Endodermal cell (in vitro differentiated cells): Measurements from ENCODE around the gene RNLS. TPM values are rescaled to one million over a fixed set of nuclear protein-coding genes. Genes with fewer than 3 reads are reported as not detected.

ENCODE experiments used
- DNase-seq: peaks from one replicate; pipeline ENCODE4 v3.0.0-alpha.2; 2017
- H3K27ac ChIP-seq: 2 replicates; pipeline ENCODE4 v1.5.1; 2013; ENCODE audit warnings: mild to moderate bottlenecking, low read depth, low read length, moderate library complexity
- H3K27me3 ChIP-seq: 2 replicates; pipeline ENCODE4 v1.6.1; 2013; ENCODE audit warnings: mild to moderate bottlenecking, low read length, moderate library complexity; ENCODE audit not compliant: insufficient read depth, control insufficient read depth, poor library complexity, severe bottlenecking
- H3K36me3 ChIP-seq: 2 replicates; pipeline ENCODE4 v1.7.0; 2013; ENCODE audit warnings: mild to moderate bottlenecking, low read length, moderate library complexity; ENCODE audit not compliant: control insufficient read depth, insufficient read depth
- H3K4me1 ChIP-seq: one replicate; pipeline ENCODE4 v1.7.0; 2013; ENCODE audit warnings: low read length; ENCODE audit not compliant: control insufficient read depth, insufficient read depth
- H3K4me3 ChIP-seq: 2 replicates; pipeline ENCODE4 v1.5.1; 2013; ENCODE audit warnings: mild to moderate bottlenecking, low read length, moderate library complexity
- H3K9ac ChIP-seq: 2 replicates; pipeline ENCODE4 v1.6.1; 2013; ENCODE audit warnings: mild to moderate bottlenecking, low read length, moderate library complexity; ENCODE audit not compliant: poor library complexity, severe bottlenecking; ENCODE audit errors: extremely low read depth
- H3K9me3 ChIP-seq: 2 replicates; pipeline ENCODE4 v1.6.1; 2013; ENCODE audit warnings: mild to moderate bottlenecking, low read length, moderate library complexity; ENCODE audit not compliant: control insufficient read depth
- H3K27ac Mint-ChIP-seq: 2 replicates; pipeline ENCODE4 v1.8.0; 2020; ENCODE audit warnings: mixed read lengths
- H3K27me3 Mint-ChIP-seq: 2 replicates; pipeline ENCODE4 v1.8.0; 2021; ENCODE audit warnings: mild to moderate bottlenecking, mixed read lengths; ENCODE audit not compliant: insufficient read depth
- H3K36me3 Mint-ChIP-seq: 2 replicates; pipeline ENCODE4 v1.8.0; 2020; ENCODE audit warnings: low read depth, mixed read lengths
- H3K4me1 Mint-ChIP-seq: 2 replicates; pipeline ENCODE4 v1.8.0; 2020; ENCODE audit warnings: mixed read lengths
- H3K4me3 Mint-ChIP-seq: 2 replicates; pipeline ENCODE4 v1.8.0; 2020; ENCODE audit warnings: mild to moderate bottlenecking, moderate library complexity, mixed read lengths
- H3K9me3 Mint-ChIP-seq: 2 replicates; pipeline ENCODE4 v1.8.0; 2020; ENCODE audit warnings: mild to moderate bottlenecking, mixed read lengths
- whole genome bisulfite sequencing, 2 experiments: methylation state at CpG; one replicate each; pipeline versions ENCODE4 v1.1.5 to v1.1.7; 2013; ENCODE audit warnings: missing lambda C conversion rate in 2 of 2, mixed read lengths in 1 of 2; ENCODE audit not compliant: insufficient coverage in 1 of 2, insufficient read length in 1 of 2; 5-methylcytosine and 5-hydroxymethylcytosine counted together
- total RNA-seq, 2 donors: library from RNA; stranded (reverse); fragmentation: NEBNext Ultra II Directional in 1 of 2; extraction: Animal tissue kit (Norgen Biotek cat#: 25700) in 1 of 2; gene quantifications; 2 replicates in 1 of 2; 3 replicates in 1 of 2; pipeline ENCODE4 v1.2.1, GENCODE V29; 2021
- TF ChIP-seq, protein P1 (sequence below): fragments of 200-600 bp; sonication (generic); conservative IDR thresholded peaks from 2 replicates; pipeline ENCODE4 v1.5.0; 2021; ENCODE audit warnings: antibody characterized with exemption, mild to moderate bottlenecking

RNLS gene
- total RNA-seq, 2 donors from 2014 or later, result 10.1 to 12.3 TPM

DNA sequence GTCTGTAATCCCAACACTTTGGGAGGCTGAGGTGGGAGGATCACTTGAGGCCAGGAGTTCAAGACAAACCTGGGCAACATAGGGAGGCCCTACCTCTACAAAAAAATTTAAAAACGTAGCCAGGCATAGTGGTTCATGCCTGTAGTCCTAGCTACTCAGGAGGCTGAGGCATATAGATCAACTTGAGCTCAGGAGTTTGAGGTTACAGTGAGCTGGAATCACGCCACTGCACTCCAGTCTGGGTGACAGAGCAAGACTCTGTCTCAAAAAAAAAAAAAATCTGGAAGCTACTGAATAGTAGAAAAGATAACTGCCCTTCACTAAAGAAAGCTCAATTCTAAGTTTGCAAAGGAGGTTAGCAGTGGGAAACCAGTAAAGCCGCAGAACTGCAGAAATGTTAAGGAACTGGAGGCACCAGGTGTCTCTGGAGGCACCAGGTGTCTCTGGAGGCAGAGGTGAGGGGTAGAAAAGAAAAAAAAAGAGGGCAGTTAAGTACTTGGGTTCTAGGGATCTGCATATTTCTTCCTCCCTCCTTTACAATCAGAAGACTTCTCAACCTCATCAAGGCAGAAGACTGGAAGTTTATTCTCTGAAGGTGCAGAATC is 56.5 kb downstream of the RNLS start:
- Histone ChIP-seq H3K4me3 (no peak overlapping the region), H3K27ac (no peak overlapping the region), H3K36me3 (no peaks in the 10 kb centered on the region), H3K4me1 (peaks cover 2% of the 10 kb centered on the region), H3K27me3 (no peaks in the 10 kb centered on the region), H3K9me3 (no peaks in the 10 kb centered on the region), H3K9ac (no peak overlapping the region)
- Mint-ChIP-seq H3K9me3 (no peaks in the 10 kb centered on the region), H3K4me3 (no peak overlapping the region), H3K27ac (no peak overlapping the region), H3K36me3 (no peaks in the 10 kb centered on the region), H3K27me3 (no peaks in the 10 kb centered on the region), H3K4me1 (peaks cover 6% of the 10 kb centered on the region)
- 87 to 97% methylated on average over 3 of the region's 3 CpGs for WGBS, 2 experiments
- TF ChIP-seq, protein P1, sequence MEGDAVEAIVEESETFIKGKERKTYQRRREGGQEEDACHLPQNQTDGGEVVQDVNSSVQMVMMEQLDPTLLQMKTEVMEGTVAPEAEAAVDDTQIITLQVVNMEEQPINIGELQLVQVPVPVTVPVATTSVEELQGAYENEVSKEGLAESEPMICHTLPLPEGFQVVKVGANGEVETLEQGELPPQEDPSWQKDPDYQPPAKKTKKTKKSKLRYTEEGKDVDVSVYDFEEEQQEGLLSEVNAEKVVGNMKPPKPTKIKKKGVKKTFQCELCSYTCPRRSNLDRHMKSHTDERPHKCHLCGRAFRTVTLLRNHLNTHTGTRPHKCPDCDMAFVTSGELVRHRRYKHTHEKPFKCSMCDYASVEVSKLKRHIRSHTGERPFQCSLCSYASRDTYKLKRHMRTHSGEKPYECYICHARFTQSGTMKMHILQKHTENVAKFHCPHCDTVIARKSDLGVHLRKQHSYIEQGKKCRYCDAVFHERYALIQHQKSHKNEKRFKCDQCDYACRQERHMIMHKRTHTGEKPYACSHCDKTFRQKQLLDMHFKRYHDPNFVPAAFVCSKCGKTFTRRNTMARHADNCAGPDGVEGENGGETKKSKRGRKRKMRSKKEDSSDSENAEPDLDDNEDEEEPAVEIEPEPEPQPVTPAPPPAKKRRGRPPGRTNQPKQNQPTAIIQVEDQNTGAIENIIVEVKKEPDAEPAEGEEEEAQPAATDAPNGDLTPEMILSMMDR, result no peak
- DNase-seq, result no peak

- TF ChIP-seq, protein P1, result no peak
- Histone ChIP-seq H3K4me1 (no peaks in the 10 kb centered on the region), H3K4me3 (no peak overlapping the region), H3K27ac (no peak overlapping the region), H3K27me3 (no peaks in the 10 kb centered on the region), H3K9me3 (no peaks in the 10 kb centered on the region), H3K36me3 (no peaks in the 10 kb centered on the region), H3K9ac (no peak overlapping the region)
- no peak for DNase-seq
- H3K27me3 Mint-ChIP-seq, result no peaks in the 10 kb centered on the region
- H3K36me3 Mint-ChIP-seq, result no peaks in the 10 kb centered on the region
- no peak overlapping the region for H3K4me3 Mint-ChIP-seq
- no peak overlapping the region for H3K27ac Mint-ChIP-seq
- 96% methylated on average over 3 of the region's 3 CpGs; no CpG with 5 or more reads in 1 of the 2 experiments for WGBS, 2 experiments
- peaks cover 2% of the 10 kb centered on the region for H3K4me1 Mint-ChIP-seq
- no peaks in the 10 kb centered on the region for H3K9me3 Mint-ChIP-seq
These were observed 57.6 kb downstream of the RNLS start for GRCh38 chr10:88525371-88526069.

DNA sequence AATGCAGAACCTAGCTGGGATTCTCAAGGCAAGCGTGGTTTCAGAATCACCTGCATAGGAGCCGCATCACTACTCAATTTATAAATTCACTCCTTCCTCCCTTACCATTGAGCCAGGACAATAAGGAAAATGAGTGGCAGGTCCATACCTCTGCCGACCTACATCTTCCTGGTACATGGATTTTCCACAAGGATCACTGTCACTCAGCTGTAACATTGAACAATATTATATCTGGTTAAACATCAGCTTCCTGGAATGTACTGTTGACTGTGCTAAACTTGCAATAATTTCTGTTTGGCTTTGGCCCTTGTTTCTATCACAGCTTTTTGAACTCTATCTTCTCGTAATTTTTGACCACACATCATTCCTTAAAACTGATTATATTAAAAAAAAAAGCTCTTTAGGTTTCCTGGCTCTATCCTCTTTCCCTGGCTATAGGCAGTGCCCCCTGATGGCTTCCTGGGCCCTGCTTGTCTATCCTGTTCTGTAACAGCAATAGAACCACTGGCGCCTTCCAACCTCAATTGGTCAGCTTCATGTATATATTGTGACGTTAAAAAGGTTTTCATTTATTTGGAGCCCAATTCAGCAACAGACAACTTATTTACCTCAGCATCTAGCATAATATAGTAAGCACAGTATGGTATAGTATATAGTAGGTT is 59.2 kb downstream of the RNLS start:
- no peaks in the 10 kb centered on the region for H3K36me3 ChIP-seq
- no peak overlapping the region for H3K9ac ChIP-seq
- no peak overlapping the region for H3K4me3 ChIP-seq
- Mint-ChIP-seq H3K36me3 (no peaks in the 10 kb centered on the region), H3K27ac (no peak overlapping the region), H3K9me3 (no peaks in the 10 kb centered on the region), H3K4me3 (no peak overlapping the region), H3K27me3 (peaks cover under 1% of the 10 kb centered on the region), H3K4me1 (peaks cover 2% of the 10 kb centered on the region)
- H3K27me3 ChIP-seq, result no peaks in the 10 kb centered on the region
- no peaks in the 10 kb centered on the region for H3K4me1 ChIP-seq
- H3K27ac ChIP-seq, result no peak overlapping the region
- 90% methylated on average over 3 to 6 of the region's 6 CpGs for WGBS, 2 experiments
- DNase-seq, result no peak
- TF ChIP-seq, protein P1, result peak; percentile 32
- H3K9me3 ChIP-seq, result no peaks in the 10 kb centered on the region
